ENCODE results near the gene FAM229B.

The FAM229B gene

GRCh38 chr6:112141707-112142106, 54.3 kb downstream of the FAM229B start:
- no peaks in the 10 kb centered on the region for H3K9me2 ChIP-seq (replicated peaks; ENCODE audit: insufficient read depth, low read length)
- H3K9ac ChIP-seq (ENCODE audit: low read length), result no peak overlapping the region
- no peak for TF ChIP-seq EZH2 (optimal IDR thresholded peaks at IDR 0.05; ENCODE audit: low read depth, low read length)
- TF ChIP-seq, protein P1, sequence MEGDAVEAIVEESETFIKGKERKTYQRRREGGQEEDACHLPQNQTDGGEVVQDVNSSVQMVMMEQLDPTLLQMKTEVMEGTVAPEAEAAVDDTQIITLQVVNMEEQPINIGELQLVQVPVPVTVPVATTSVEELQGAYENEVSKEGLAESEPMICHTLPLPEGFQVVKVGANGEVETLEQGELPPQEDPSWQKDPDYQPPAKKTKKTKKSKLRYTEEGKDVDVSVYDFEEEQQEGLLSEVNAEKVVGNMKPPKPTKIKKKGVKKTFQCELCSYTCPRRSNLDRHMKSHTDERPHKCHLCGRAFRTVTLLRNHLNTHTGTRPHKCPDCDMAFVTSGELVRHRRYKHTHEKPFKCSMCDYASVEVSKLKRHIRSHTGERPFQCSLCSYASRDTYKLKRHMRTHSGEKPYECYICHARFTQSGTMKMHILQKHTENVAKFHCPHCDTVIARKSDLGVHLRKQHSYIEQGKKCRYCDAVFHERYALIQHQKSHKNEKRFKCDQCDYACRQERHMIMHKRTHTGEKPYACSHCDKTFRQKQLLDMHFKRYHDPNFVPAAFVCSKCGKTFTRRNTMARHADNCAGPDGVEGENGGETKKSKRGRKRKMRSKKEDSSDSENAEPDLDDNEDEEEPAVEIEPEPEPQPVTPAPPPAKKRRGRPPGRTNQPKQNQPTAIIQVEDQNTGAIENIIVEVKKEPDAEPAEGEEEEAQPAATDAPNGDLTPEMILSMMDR (IDR thresholded peaks at IDR 0.05; ENCODE audit: low read length), result no peak
- TF ChIP-seq EZH2phosphoT487 (IDR thresholded peaks at IDR 0.05; ENCODE audit: low read length), result no peak
- no peaks in the 10 kb centered on the region for H3K4me1 ChIP-seq (ENCODE audit: low read length)
- H2AFZ ChIP-seq (ENCODE audit: low read length), result no peak overlapping the region
- no peaks in the 10 kb centered on the region for H3K27me3 ChIP-seq (replicated peaks; ENCODE audit: insufficient read depth, low read length)
- H3K9me3 ChIP-seq (replicated peaks; ENCODE audit: insufficient read depth, low read length), result no peaks in the 10 kb centered on the region
- H3K36me3 ChIP-seq (replicated peaks; ENCODE audit: insufficient read depth, low read length), result no peaks in the 10 kb centered on the region
- H3K27ac ChIP-seq (ENCODE audit: low read length), result no peak overlapping the region
- H3K79me2 ChIP-seq (ENCODE audit: low read length), result no peaks in the 10 kb centered on the region
- H3F3A ChIP-seq (ENCODE audit: insufficient read depth, low read length), result no peaks in the 10 kb centered on the region
- H3K4me2 ChIP-seq (ENCODE audit: low read depth, low read length), result no peak overlapping the region
- no peak overlapping the region for H3K4me3 ChIP-seq (ENCODE audit: low read length)
- H4K20me1 ChIP-seq (ENCODE audit: insufficient read depth, low read length), result no peaks in the 10 kb centered on the region
- no peak for DNase-seq

DNA sequence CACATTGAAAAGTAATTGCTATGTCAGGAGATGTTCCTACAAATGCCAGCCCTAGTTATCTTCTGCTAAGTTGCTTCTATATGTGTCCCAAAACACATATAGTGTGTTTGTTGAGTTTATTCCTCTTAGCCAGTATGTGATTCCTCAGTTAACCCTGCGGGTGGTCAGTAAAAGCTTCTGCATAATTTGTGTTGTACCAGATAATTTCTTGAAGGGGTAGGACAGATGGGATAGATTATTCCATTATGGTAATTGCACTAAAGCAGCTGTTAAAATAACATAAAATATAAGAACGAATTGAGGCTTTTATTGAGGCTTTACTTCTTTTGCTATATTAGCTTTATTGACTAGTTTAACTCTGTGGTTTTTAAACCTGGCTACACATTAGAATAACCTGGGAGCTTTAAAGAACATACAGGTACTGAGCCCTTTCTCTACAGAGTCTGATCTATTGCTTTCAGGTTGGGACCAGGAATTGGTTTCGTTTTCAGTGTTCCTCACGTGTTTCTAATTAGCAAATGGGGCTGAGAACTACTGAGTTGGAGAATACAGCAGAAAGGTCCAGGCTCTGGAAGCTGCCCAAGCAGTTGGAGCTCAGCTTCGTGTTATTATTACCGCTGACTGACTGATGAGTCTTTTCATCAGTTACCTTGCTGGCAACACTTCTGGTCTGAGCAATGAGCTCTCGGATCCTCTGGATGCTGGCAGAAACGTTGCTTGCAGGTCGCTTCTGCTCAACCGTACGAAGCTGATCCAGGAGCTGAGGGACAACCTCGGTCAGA, 56.9 kb downstream of the FAM229B start:
- Histone ChIP-seq H3K79me2 (ENCODE audit: low read length) (no peaks in the 10 kb centered on the region), H2AFZ (ENCODE audit: low read length) (0 out of 2 replicates have a peak overlapping the region, but pooled peaks have one; percentile 12), H3K4me3 (ENCODE audit: low read length) (no peak overlapping the region), H3K9me2 (replicated peaks; ENCODE audit: insufficient read depth, low read length) (no peaks in the 10 kb centered on the region), H3K9me3 (replicated peaks; ENCODE audit: insufficient read depth, low read length) (no peaks in the 10 kb centered on the region), H3K27me3 (replicated peaks; ENCODE audit: insufficient read depth, low read length) (no peaks in the 10 kb centered on the region), H3K9ac (ENCODE audit: low read length) (no peak overlapping the region), H3K4me1 (ENCODE audit: low read length) (no peaks in the 10 kb centered on the region), H4K20me1 (ENCODE audit: insufficient read depth, low read length) (no peaks in the 10 kb centered on the region), H3K4me2 (ENCODE audit: low read depth, low read length) (no peak overlapping the region), H3F3A (ENCODE audit: insufficient read depth, low read length) (no peaks in the 10 kb centered on the region), H3K27ac (ENCODE audit: low read length) (no peak overlapping the region), H3K36me3 (replicated peaks; ENCODE audit: insufficient read depth, low read length) (no peaks in the 10 kb centered on the region)
- TF ChIP-seq EZH2phosphoT487 (IDR thresholded peaks at IDR 0.05; ENCODE audit: low read length), result no peak
- no peak for TF ChIP-seq EZH2 (optimal IDR thresholded peaks at IDR 0.05; ENCODE audit: low read depth, low read length)
- TF ChIP-seq, protein P1 (IDR thresholded peaks at IDR 0.05; ENCODE audit: low read length), result no peak
- DNase-seq, result peak; percentile 21

DNA sequence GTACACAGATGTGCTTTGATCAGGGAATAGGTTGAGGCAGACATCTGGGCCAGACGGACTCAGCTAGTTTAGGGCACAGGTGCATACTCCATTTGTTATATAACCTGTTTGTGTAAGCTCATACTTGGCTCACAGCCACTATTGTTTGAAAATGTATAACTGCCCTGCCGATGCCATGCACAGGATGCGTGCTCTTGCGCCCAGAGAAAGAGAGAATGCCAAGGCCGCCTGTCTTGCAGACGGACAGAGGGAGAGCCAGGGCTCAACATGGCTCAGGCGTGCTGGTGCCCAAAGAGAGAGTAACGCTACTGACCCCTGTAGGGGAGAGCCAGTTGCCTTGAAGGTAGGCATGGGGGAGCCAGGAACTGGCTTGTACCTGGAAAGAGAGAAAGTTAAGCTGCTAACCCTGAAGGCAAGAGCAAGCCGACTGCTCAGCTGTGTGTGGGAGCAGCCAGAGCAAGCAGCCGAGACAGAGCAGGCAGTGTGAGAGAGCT, 57.7 kb downstream of the FAM229B start:
- Histone ChIP-seq H3K9ac (ENCODE audit: low read length) (no peak overlapping the region), H3K36me3 (replicated peaks; ENCODE audit: insufficient read depth, low read length) (no peaks in the 10 kb centered on the region), H3K4me2 (ENCODE audit: low read depth, low read length) (no peak overlapping the region), H3K4me3 (ENCODE audit: low read length) (no peak overlapping the region), H3K27me3 (replicated peaks; ENCODE audit: insufficient read depth, low read length) (no peaks in the 10 kb centered on the region), H3K27ac (ENCODE audit: low read length) (no peak overlapping the region), H2AFZ (ENCODE audit: low read length) (no peak overlapping the region), H3K79me2 (ENCODE audit: low read length) (no peaks in the 10 kb centered on the region), H4K20me1 (ENCODE audit: insufficient read depth, low read length) (no peaks in the 10 kb centered on the region), H3K9me3 (replicated peaks; ENCODE audit: insufficient read depth, low read length) (no peaks in the 10 kb centered on the region), H3K4me1 (ENCODE audit: low read length) (no peaks in the 10 kb centered on the region), H3F3A (ENCODE audit: insufficient read depth, low read length) (no peaks in the 10 kb centered on the region), H3K9me2 (replicated peaks; ENCODE audit: insufficient read depth, low read length) (no peaks in the 10 kb centered on the region)
- no peak for DNase-seq
- TF ChIP-seq EZH2phosphoT487 (IDR thresholded peaks at IDR 0.05; ENCODE audit: low read length) (no peak), EZH2 (optimal IDR thresholded peaks at IDR 0.05; ENCODE audit: low read depth, low read length) (no peak)
- TF ChIP-seq, protein P1 (IDR thresholded peaks at IDR 0.05; ENCODE audit: low read length), result no peak
